Activated CD8-positive, alpha-beta T cell treated with anti-CD3 and anti-CD28 coated beads for 36 hours (primary cell): ENCODE results near the gene P2RY12. TPM values are rescaled to one million over a fixed set of nuclear protein-coding genes. Genes with fewer than 3 reads are reported as not detected.

Experiments used
- ATAC-seq: fragments of 200-7000 bp; cut with Tn5 transposase; one replicate; pipeline ENCODE4 v1.10.0; 2021; ENCODE audit warnings: mild to moderate bottlenecking, moderate library complexity
- CTCF ChIA-PET: fragments of 350-600 bp; sonication (Branson Sonifier 250); formaldehyde crosslinking; loops from one replicate; lab custom pipeline; 2021; ENCODE audit warnings: antibody characterized with exemption; lab: Charles Lee
- POLR2A ChIA-PET: fragments of 350-600 bp; sonication (Branson Sonifier 250); formaldehyde crosslinking; loops from one replicate; lab custom pipeline; 2021; ENCODE audit warnings: antibody characterized with exemption; lab: Charles Lee
- DNase-seq: peaks from one replicate; pipeline ENCODE4 v3.0.0-alpha.2; 2020
- H3K27ac Mint-ChIP-seq: one replicate; pipeline ENCODE4 v1.8.0; 2021; ENCODE audit warnings: mild to moderate bottlenecking, mixed read lengths
- H3K27me3 Mint-ChIP-seq: one replicate; pipeline ENCODE4 v1.8.0; 2021; ENCODE audit warnings: mixed read lengths
- H3K36me3 Mint-ChIP-seq: one replicate; pipeline ENCODE4 v1.8.0; 2021; ENCODE audit warnings: low read depth, mixed read lengths
- H3K4me1 Mint-ChIP-seq: one replicate; pipeline ENCODE4 v1.8.0; 2021; ENCODE audit warnings: low read depth, mixed read lengths
- H3K4me3 Mint-ChIP-seq: one replicate; pipeline ENCODE4 v1.8.0; 2021; ENCODE audit warnings: mild to moderate bottlenecking, moderate library complexity, mixed read lengths
- H3K9me3 Mint-ChIP-seq: one replicate; pipeline ENCODE4 v1.8.0; 2021; ENCODE audit warnings: mixed read lengths
- intact Hi-C: fragments of 100-400 bp; cut with micrococcal nuclease; formaldehyde crosslinking; loops from one replicate; pipeline ENCODE4 v1.10.0; 2022
- total RNA-seq, 2 experiments: library from RNA; stranded (reverse); gene quantifications; one replicate each; pipeline ENCODE4 v1.2.3, GENCODE V29; 2021
- TF ChIP-seq, protein P1 (sequence below): fragments of 200-600 bp; IDR thresholded peaks from one replicate; pipeline ENCODE4 v1.8.0; 2022; ENCODE audit warnings: antibody characterized with exemption, mild to moderate bottlenecking

The P2RY12 gene
- total RNA-seq, 2 experiments from 2014 or later, result not detected

DNA sequence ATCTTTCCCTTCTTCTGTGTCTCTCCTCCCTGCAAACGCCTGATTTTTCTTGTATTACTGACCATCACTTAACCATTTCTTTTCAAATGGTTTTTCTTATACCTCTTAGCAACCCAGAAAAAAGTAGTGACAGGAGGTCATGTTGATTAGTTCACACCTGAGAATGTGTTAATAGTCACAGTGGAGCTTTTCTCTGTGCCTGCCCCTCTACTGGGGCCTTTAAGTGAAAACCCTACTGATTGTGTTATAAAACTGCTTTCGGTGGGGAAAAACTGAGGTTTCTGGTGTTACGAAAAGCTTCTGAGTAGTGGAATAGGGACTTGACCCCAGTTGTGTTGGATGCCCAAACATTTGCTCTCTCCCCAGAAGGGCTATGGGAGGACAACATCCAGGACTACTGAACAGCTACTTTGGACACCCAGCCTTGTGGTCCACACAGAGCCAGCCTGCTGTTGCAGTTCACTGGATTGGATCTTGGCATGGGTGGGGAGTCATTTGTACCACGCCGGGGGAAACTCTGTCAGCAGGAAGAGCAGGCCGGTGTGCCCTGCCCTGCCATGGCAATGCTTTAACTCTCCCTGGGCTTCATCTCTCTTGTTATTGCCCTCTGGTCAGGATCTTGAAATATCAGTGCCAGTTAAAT is 78.3 kb downstream of the P2RY12 start:
- Mint-ChIP-seq H3K36me3 (no peaks in the 10 kb centered on the region), H3K4me1 (peaks cover 58% of the 10 kb centered on the region), H3K27ac (peak overlapping the region; percentile 72), H3K27me3 (peaks cover 9% of the 10 kb centered on the region), H3K9me3 (no peaks in the 10 kb centered on the region), H3K4me3 (no peak overlapping the region)
- ChIA-PET POLR2A (interaction anchor here (0.8 to 1.5 kb wide), 3 partner anchors 20 to 171 kb away, joined by 3 read pairs; no protein-coding TSS in a partner anchor), CTCF (interaction anchor here (0.8 to 4.9 kb wide), 11 partner anchors 10 to 221 kb away, joined by 3 to 45 read pairs (median 4); partner anchors contain the start of genes GPR87, MED12L and P2RY14)
- ATAC-seq (no peak), DNase-seq (no peak)
- TF ChIP-seq, protein P1, sequence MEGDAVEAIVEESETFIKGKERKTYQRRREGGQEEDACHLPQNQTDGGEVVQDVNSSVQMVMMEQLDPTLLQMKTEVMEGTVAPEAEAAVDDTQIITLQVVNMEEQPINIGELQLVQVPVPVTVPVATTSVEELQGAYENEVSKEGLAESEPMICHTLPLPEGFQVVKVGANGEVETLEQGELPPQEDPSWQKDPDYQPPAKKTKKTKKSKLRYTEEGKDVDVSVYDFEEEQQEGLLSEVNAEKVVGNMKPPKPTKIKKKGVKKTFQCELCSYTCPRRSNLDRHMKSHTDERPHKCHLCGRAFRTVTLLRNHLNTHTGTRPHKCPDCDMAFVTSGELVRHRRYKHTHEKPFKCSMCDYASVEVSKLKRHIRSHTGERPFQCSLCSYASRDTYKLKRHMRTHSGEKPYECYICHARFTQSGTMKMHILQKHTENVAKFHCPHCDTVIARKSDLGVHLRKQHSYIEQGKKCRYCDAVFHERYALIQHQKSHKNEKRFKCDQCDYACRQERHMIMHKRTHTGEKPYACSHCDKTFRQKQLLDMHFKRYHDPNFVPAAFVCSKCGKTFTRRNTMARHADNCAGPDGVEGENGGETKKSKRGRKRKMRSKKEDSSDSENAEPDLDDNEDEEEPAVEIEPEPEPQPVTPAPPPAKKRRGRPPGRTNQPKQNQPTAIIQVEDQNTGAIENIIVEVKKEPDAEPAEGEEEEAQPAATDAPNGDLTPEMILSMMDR, result no peak
- intact Hi-C loops, result no loop called here

DNA sequence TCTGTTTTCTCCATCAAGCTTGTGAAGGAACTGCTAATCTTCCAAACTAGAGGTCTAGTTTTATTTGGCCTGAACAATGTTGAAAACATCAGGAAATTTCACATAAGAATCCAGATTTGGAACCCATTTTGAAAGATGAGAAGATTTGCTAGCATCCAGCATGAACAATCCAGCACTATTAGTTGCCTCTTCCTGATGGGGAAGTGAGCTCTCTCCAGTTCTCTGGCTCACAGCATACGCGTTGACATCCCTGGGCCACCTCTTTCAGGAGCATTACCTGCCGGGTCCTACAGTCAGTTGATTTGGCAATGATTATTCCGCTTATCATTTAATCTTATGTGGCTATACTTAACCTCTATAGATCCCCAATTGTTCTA is 78.8 kb downstream of the P2RY12 start:
- no peaks in the 10 kb centered on the region for H3K9me3 Mint-ChIP-seq
- ChIA-PET POLR2A (interaction anchor here (0.7 to 1.1 kb wide), 5 partner anchors 11 to 143 kb away, joined by 3 to 5 read pairs (median 3); partner anchors contain the start of gene GPR87), CTCF (interaction anchor here (1.0 to 4.9 kb wide), 11 partner anchors 11 to 162 kb away, joined by 3 to 45 read pairs (median 4); partner anchors contain the start of genes GPR171, GPR87 and P2RY14)
- H3K36me3 Mint-ChIP-seq, result no peaks in the 10 kb centered on the region
- H3K27me3 Mint-ChIP-seq, result peaks cover 10% of the 10 kb centered on the region
- H3K4me3 Mint-ChIP-seq, result no peak overlapping the region
- H3K4me1 Mint-ChIP-seq, result peaks cover 59% of the 10 kb centered on the region
- TF ChIP-seq, protein P1, result no peak
- DNase-seq (no peak), ATAC-seq (peak; percentile 5)
- intact Hi-C loops, result no loop called here
- H3K27ac Mint-ChIP-seq, result peak overlapping the region; percentile 72

DNA sequence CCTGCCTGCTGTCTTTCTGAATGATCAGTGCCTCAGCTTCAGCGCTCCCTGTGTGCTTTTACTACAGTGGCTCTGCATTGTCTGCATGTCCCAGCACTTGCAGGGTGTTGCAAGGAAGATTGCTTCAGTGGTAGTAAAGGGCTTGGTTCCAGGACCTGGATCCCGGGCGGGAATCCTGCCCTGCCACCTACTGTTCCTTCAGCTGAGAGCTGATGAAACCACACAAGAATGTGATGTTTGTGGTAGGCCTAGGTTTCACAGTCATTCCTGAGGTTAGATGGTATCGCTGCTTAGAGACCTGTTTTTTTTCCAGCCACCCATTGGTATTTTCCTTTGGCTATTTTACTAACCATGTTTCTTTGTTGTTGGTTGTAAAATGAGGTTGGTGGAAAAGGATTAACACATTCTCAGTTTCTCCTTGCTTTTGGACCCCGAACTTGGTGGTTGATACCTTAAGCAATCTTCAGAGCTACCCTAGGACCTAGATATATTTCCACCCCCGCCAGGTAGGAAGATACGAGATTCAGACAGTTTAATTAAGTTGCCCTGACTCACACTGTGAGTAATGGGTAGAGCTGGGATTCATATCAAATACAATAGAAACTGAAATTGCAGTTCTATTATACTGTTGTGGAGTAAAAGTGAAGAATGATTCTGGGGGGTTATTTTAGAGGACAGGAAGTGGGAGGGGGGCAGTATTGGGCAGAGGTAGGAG is 79.3 kb downstream of the P2RY12 start:
- Mint-ChIP-seq H3K36me3 (no peaks in the 10 kb centered on the region), H3K27ac (peak overlapping the region; percentile 72), H3K9me3 (no peaks in the 10 kb centered on the region), H3K4me1 (peaks cover 62% of the 10 kb centered on the region), H3K4me3 (no peak overlapping the region), H3K27me3 (peaks cover 13% of the 10 kb centered on the region)
- ChIA-PET POLR2A (interaction anchor here (0.7 to 1.1 kb wide), 5 partner anchors 11 to 143 kb away, joined by 3 to 5 read pairs (median 3); partner anchors contain the start of gene GPR87), CTCF (interaction anchor here (0.6 to 4.9 kb wide), 14 partner anchors 10 to 162 kb away, joined by 3 to 45 read pairs (median 4); partner anchors contain the start of genes GPR171, GPR87 and P2RY14)
- TF ChIP-seq, protein P1, result no peak
- ATAC-seq, result peak; percentile 86
- DNase-seq, result peak; percentile 46
- intact Hi-C loops, result no loop called here

DNA sequence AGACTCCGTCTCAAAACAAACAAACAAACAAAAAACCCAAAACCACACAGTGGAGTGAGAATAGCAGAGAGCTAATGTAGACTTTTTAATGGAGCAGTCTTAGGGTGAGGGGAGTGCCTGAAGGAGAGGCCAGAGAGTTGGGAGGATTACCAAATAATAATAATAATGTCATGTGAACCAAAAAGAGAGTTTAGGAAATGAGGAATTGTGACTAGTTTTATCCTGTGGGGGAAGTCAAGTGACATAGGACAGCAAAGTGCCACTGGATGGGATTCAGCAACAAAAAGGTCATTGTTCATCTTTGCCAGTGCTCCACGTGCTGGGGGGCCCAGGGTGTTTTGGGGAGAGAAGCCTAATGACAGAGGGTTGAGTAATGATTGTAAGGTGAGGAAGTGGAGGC is 80.8 kb downstream of the P2RY12 start:
- H3K27ac Mint-ChIP-seq, result peak overlapping the region; percentile 35
- TF ChIP-seq, protein P1, result no peak
- H3K27me3 Mint-ChIP-seq, result peaks cover 8% of the 10 kb centered on the region
- ATAC-seq (no peak), DNase-seq (no peak)
- CTCF ChIA-PET, result interaction anchor here (4.9 kb wide), 1 partner anchor 23 kb away, joined by 45 read pairs; no protein-coding TSS in a partner anchor
- peaks cover 62% of the 10 kb centered on the region for H3K4me1 Mint-ChIP-seq
- H3K36me3 Mint-ChIP-seq, result no peaks in the 10 kb centered on the region
- intact Hi-C loops, result no loop called here
- H3K9me3 Mint-ChIP-seq, result no peaks in the 10 kb centered on the region
- POLR2A ChIA-PET, result no interaction called here
- H3K4me3 Mint-ChIP-seq, result no peak overlapping the region
